ENCODE data around the gene PPP1R27. TPM values are rescaled to one million over a fixed set of nuclear protein-coding genes. Genes with fewer than 3 reads are reported as not detected.

Gene PPP1R27
- polyA plus RNA-seq, 3 donors, result 0.22 to 1.5 (median 0.33) TPM

GRCh38 chr17:81870981-81871386 is 36.1 kb upstream of the PPP1R27 start, which contains the start of gene ARHGDIA:
ARHGDIA (minus strand) TSS chr17:81871337; CDS start chr17:81869930, 1,407 bp downstream.
- peak within 1 kb of the TSS; percentile 84 to 91 for H3K4me3 Mint-ChIP-seq
- Histone ChIP-seq H3K36me3 (replicated peaks in 1 of 2; ENCODE audit: control insufficient read depth in 1 of 2, insufficient read depth in 2 of 2, low read length in 2 of 2) (peaks cover 21 to 24% of the 10 kb centered on the region in 2 donors), H4K20me1 (ENCODE audit: insufficient read depth, low read length) (peaks cover 46% of the 10 kb centered on the region), H3K4me3 (replicated peaks in 1 of 3; ENCODE audit: low read depth in 2 of 3, low read length in 3 of 3) (peak within 1 kb of the TSS; percentile 89 to 98 (median 94)), H3K27me3 (ENCODE audit: control insufficient read depth in 2 of 2, insufficient read depth in 2 of 2, low read length in 2 of 2) (no peaks in the 10 kb centered on the region), H3K27ac (ENCODE audit: low read depth in 1 of 2, low read length in 2 of 2) (peak within 1 kb of the TSS; percentile 88 to 99), H3K9me3 (replicated peaks in 1 of 2; ENCODE audit: control insufficient read depth in 1 of 2, insufficient read depth in 1 of 2, low read length in 2 of 2) (no peaks in the 10 kb centered on the region), H3K9ac (ENCODE audit: insufficient read depth, low read length, poor library complexity, severe bottlenecking) (peak within 1 kb of the TSS; percentile 99), H3K79me2 (ENCODE audit: insufficient read depth, low read length) (peaks cover 52% of the 10 kb centered on the region), H3K4me2 (replicated peaks; ENCODE audit: extremely low read depth, low read length, poor library complexity, severe bottlenecking) (peak within 1 kb of the TSS; percentile 93), H2AFZ (ENCODE audit: insufficient read depth, low read depth, low read length, poor library complexity, severe bottlenecking) (peak within 1 kb of the TSS; percentile 96), H3K4me1 (ENCODE audit: control insufficient read depth in 1 of 2, insufficient read depth in 2 of 2, low read length in 2 of 2) (peaks cover 34 to 53% of the 10 kb centered on the region in 2 donors)
- H3K36me3 Mint-ChIP-seq, result peaks cover 13 to 28% of the 10 kb centered on the region in 2 donors
- H3K27me3 Mint-ChIP-seq (ENCODE audit: low read depth in 3 of 3), result no peaks in the 10 kb centered on the region
- TF ChIP-seq CTCF (IDR thresholded peaks at IDR 0.05), result no peak
- DNase-seq, result no peak
- peak within 1 kb of the TSS; percentile 87 to 95 (median 91) for H3K27ac Mint-ChIP-seq
- H3K4me1 Mint-ChIP-seq, result peaks cover 32% of the 10 kb centered on the region
- under 1% methylated on average over 53 of the region's 64 CpGs for WGBS (ENCODE audit: insufficient coverage)
- no peaks in the 10 kb centered on the region for H3K9me3 Mint-ChIP-seq
- intact Hi-C loops (cut with micrococcal nuclease), result loop anchor here (1.0 to 5.0 kb wide), 4 partner anchors 10 to 56 kb away; partner anchors contain the start of genes MCRIP1 (in 2 of the 2) and MAFG (in 1 of the 2)

- no peaks in the 10 kb centered on the region for H3K9me3 Mint-ChIP-seq
- peak overlapping the region; percentile 84 to 91 for H3K4me3 Mint-ChIP-seq
- TF ChIP-seq CTCF (IDR thresholded peaks at IDR 0.05), result no peak
- Histone ChIP-seq H3K36me3 (replicated peaks in 1 of 2; ENCODE audit: control insufficient read depth in 1 of 2, insufficient read depth in 2 of 2, low read length in 2 of 2) (peaks cover 22 to 24% of the 10 kb centered on the region in 2 donors), H4K20me1 (ENCODE audit: insufficient read depth, low read length) (peaks cover 52% of the 10 kb centered on the region), H3K9ac (ENCODE audit: insufficient read depth, low read length, poor library complexity, severe bottlenecking) (peak overlapping the region; percentile 94), H3K27ac (ENCODE audit: low read depth in 1 of 2, low read length in 2 of 2) (peak overlapping the region; percentile 88 to 93), H3K4me1 (ENCODE audit: control insufficient read depth in 1 of 2, insufficient read depth in 2 of 2, low read length in 2 of 2) (peaks cover 34 to 53% of the 10 kb centered on the region in 2 donors), H3K79me2 (ENCODE audit: insufficient read depth, low read length) (peaks cover 56% of the 10 kb centered on the region), H3K4me3 (replicated peaks in 1 of 3; ENCODE audit: low read depth in 2 of 3, low read length in 3 of 3) (peak overlapping the region; percentile 89 to 98 (median 94)), H3K4me2 (replicated peaks; ENCODE audit: extremely low read depth, low read length, poor library complexity, severe bottlenecking) (peak overlapping the region; percentile 90), H2AFZ (ENCODE audit: insufficient read depth, low read depth, low read length, poor library complexity, severe bottlenecking) (no peak overlapping the region), H3K9me3 (replicated peaks in 1 of 2; ENCODE audit: control insufficient read depth in 1 of 2, insufficient read depth in 1 of 2, low read length in 2 of 2) (no peaks in the 10 kb centered on the region), H3K27me3 (ENCODE audit: control insufficient read depth in 2 of 2, insufficient read depth in 2 of 2, low read length in 2 of 2) (no peaks in the 10 kb centered on the region)
- H3K27ac Mint-ChIP-seq, result peak overlapping the region; percentile 81 to 95 (median 90)
- H3K36me3 Mint-ChIP-seq, result peaks cover 15 to 28% of the 10 kb centered on the region in 2 donors
- H3K27me3 Mint-ChIP-seq (ENCODE audit: low read depth in 3 of 3), result no peaks in the 10 kb centered on the region
- H3K4me1 Mint-ChIP-seq, result peaks cover 32% of the 10 kb centered on the region
- WGBS (ENCODE audit: insufficient coverage), result 1% methylated on average over 62 of the region's 65 CpGs
- DNase-seq, result peak in 1 of 3 donors; percentile 46
- intact Hi-C loops (cut with micrococcal nuclease), result loop anchor here (2.0 to 5.0 kb wide), 3 partner anchors 38 to 57 kb away; partner anchors contain the start of genes MCRIP1 (in 2 of the 2) and MAFG (in 1 of the 2)
Observed at GRCh38 chr17:81870131-81870980, 35.5 kb upstream of the PPP1R27 start.
